Measurements from ENCODE around the gene PEX16. TPM values are rescaled to one million over a fixed set of nuclear protein-coding genes. Genes with fewer than 3 reads are reported as not detected.

The PEX16 gene
- total and polyA plus RNA-seq, 2 of the 13 experiments (the other 11 are each of a cell fraction or from before 2014, with no cell fraction given): 12.5 to 21.8 TPM

DNA sequence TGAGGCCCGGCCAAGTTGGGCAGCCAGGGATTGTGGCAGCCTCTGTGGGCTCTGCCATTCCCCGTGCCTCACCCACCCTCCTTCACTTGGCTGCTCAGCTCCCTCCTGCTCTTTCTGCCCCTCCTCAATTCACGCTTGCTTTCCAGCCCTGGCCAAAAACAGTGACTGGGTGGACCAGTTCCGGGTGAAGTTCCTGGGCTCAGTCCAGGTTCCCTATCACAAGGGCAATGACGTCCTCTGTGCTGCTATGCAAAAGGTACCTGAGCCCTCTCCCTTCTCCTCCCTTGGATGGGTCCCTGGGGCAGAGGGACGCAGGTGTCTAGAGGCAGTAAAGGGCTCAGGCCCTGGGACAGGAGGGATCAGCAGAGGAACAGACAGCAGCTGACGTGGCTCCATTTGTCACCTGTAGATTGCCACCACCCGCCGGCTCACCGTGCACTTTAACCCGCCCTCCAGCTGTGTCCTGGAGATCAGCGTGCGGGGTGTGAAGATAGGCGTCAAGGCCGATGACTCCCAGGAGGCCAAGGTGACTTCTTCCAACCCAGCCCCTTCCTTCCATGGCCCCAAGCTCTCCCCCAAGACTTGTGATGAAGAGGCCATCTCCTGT, 13.3 kb downstream of the PEX16 start:
- BruUV-seq (replicated peaks): no TSS peak
- H4K20me1 ChIP-seq (ENCODE audit: insufficient read depth, low read length): no peaks in the 10 kb centered on the region
- H3K9ac ChIP-seq (ENCODE audit: insufficient read depth, low read depth, low read length): no peak overlapping the region
- FAIRE-seq: no peak
- no peaks in the 10 kb centered on the region for H3K9me3 ChIP-seq (ENCODE audit: low read length)
- in situ Hi-C loops (cut with HindIII; ENCODE audit: extremely low pct_ligation_motif_present, low pct_unique_long_range_greater_than_20kb): no loop called here
- H3K27ac ChIP-seq (ENCODE audit: extremely low read length, insufficient read depth, low read length): no peak overlapping the region
- POLR2A ChIA-PET: no interaction called here
- no peak for DNase-seq (ENCODE audit: low spot score)
- no peak overlapping the region for H3K4me3 ChIP-seq (replicated peaks in 1 of 3; ENCODE audit: insufficient read depth in 1 of 3, low read depth in 2 of 3, low read length in 3 of 3)
- 87% methylated on average over 13 of the region's 15 CpGs for WGBS (ENCODE audit: low lambda C conversion rate)
- H3K4me1 ChIP-seq (ENCODE audit: insufficient read depth, low read length): peaks cover 22% of the 10 kb centered on the region
- intact Hi-C loops (cut with micrococcal nuclease; ENCODE audit: unreplicated experiment): no loop called here
- ATAC-seq: no peak
- 0 out of 5 replicates have a peak, but pooled peaks cover 0 to 6% of the 10 kb centered on the region in 2 experiments for H3K27me3 ChIP-seq (ENCODE audit: control insufficient read depth in 1 of 2, insufficient read depth in 2 of 2, low read length in 2 of 2)
- CTCF ChIA-PET (ENCODE audit: low intra/inter-chr PET ratio, low total read pairs): no interaction called here
- no peak overlapping the region for H2AFZ ChIP-seq (ENCODE audit: low read length)
- no peak overlapping the region for H3K4me2 ChIP-seq (ENCODE audit: low read depth, low read length)
- no peaks in the 10 kb centered on the region for H3K36me3 ChIP-seq (replicated peaks in 1 of 2; ENCODE audit: control insufficient read depth in 1 of 2, insufficient read depth in 2 of 2, low read length in 2 of 2)
- TF ChIP-seq ZBTB1 (CRISPR knock-in tag; IDR thresholded peaks at IDR 0.05; ENCODE audit: borderline replicate concordance) (no peak), ZNF792 (CRISPR knock-in tag; IDR thresholded peaks at IDR 0.05) (no peak), ZNF572 (CRISPR knock-in tag; IDR thresholded peaks at IDR 0.05) (no peak), NR2F1 (CRISPR knock-in tag; IDR thresholded peaks at IDR 0.05) (no peak), ZNF501 (CRISPR knock-in tag; IDR thresholded peaks at IDR 0.05) (no peak), ARNT (IDR thresholded peaks at IDR 0.05) (no peak), ZFP37 (CRISPR knock-in tag; IDR thresholded peaks at IDR 0.05; ENCODE audit: borderline replicate concordance) (no peak), FOXM1 (CRISPR knock-in tag; IDR thresholded peaks at IDR 0.05) (no peak), NCOA1 (CRISPR knock-in tag; IDR thresholded peaks at IDR 0.05) (no peak), ZKSCAN8 (CRISPR knock-in tag; IDR thresholded peaks at IDR 0.05; ENCODE audit: borderline replicate concordance) (no peak)
- TF ChIP-seq, protein P1, sequence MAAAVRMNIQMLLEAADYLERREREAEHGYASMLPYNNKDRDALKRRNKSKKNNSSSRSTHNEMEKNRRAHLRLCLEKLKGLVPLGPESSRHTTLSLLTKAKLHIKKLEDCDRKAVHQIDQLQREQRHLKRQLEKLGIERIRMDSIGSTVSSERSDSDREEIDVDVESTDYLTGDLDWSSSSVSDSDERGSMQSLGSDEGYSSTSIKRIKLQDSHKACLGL (CRISPR knock-in tag; IDR thresholded peaks at IDR 0.05): no peak
- TF ChIP-seq, protein P2, sequence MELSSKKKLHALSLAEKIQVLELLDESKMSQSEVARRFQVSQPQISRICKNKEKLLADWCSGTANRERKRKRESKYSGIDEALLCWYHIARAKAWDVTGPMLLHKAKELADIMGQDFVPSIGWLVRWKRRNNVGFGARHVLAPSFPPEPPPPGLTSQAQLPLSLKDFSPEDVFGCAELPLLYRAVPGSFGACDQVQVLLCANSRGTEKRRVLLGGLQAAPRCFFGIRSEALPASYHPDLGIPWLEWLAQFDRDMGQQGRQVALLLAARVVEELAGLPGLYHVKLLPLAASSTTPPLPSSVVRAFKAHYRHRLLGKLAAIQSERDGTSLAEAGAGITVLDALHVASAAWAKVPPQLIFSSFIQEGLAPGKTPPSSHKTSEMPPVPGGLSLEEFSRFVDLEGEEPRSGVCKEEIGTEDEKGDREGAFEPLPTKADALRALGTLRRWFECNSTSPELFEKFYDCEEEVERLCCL (CRISPR knock-in tag; IDR thresholded peaks at IDR 0.05; ENCODE audit: borderline replicate concordance): no peak
- TF ChIP-seq, protein P3, sequence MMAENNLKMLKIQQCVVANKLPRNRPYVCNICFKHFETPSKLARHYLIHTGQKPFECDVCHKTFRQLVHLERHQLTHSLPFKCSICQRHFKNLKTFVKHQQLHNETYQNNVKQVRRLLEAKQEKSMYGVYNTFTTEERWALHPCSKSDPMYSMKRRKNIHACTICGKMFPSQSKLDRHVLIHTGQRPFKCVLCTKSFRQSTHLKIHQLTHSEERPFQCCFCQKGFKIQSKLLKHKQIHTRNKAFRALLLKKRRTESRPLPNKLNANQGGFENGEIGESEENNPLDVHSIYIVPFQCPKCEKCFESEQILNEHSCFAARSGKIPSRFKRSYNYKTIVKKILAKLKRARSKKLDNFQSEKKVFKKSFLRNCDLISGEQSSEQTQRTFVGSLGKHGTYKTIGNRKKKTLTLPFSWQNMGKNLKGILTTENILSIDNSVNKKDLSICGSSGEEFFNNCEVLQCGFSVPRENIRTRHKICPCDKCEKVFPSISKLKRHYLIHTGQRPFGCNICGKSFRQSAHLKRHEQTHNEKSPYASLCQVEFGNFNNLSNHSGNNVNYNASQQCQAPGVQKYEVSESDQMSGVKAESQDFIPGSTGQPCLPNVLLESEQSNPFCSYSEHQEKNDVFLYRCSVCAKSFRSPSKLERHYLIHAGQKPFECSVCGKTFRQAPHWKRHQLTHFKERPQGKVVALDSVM (CRISPR knock-in tag; IDR thresholded peaks at IDR 0.05): no peak
- TF ChIP-seq, protein P4, sequence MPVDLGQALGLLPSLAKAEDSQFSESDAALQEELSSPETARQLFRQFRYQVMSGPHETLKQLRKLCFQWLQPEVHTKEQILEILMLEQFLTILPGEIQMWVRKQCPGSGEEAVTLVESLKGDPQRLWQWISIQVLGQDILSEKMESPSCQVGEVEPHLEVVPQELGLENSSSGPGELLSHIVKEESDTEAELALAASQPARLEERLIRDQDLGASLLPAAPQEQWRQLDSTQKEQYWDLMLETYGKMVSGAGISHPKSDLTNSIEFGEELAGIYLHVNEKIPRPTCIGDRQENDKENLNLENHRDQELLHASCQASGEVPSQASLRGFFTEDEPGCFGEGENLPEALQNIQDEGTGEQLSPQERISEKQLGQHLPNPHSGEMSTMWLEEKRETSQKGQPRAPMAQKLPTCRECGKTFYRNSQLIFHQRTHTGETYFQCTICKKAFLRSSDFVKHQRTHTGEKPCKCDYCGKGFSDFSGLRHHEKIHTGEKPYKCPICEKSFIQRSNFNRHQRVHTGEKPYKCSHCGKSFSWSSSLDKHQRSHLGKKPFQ (CRISPR knock-in tag; IDR thresholded peaks at IDR 0.05; ENCODE audit: insufficient replicate concordance): no peak
- TF ChIP-seq, protein P5, sequence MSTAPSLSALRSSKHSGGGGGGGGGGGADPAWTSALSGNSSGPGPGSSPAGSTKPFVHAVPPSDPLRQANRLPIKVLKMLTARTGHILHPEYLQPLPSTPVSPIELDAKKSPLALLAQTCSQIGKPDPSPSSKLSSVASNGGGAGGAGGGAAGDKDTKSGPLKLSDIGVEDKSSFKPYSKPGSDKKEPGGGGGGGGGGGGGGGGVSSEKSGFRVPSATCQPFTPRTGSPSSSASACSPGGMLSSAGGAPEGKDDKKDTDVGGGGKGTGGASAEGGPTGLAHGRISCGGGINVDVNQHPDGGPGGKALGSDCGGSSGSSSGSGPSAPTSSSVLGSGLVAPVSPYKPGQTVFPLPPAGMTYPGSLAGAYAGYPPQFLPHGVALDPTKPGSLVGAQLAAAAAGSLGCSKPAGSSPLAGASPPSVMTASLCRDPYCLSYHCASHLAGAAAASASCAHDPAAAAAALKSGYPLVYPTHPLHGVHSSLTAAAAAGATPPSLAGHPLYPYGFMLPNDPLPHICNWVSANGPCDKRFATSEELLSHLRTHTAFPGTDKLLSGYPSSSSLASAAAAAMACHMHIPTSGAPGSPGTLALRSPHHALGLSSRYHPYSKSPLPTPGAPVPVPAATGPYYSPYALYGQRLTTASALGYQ (CRISPR knock-in tag; IDR thresholded peaks at IDR 0.05): no peak
- H3K79me2 ChIP-seq (ENCODE audit: insufficient read depth, low read length): no peaks in the 10 kb centered on the region
